Measurements from ENCODE around the gene CPNE5. TPM values are rescaled to one million over a fixed set of nuclear protein-coding genes. Genes with fewer than 3 reads are reported as not detected.

Gene CPNE5
- total and polyA plus RNA-seq, 7 donors = 0.03 to 1.7 (median 0.41) TPM

DNA sequence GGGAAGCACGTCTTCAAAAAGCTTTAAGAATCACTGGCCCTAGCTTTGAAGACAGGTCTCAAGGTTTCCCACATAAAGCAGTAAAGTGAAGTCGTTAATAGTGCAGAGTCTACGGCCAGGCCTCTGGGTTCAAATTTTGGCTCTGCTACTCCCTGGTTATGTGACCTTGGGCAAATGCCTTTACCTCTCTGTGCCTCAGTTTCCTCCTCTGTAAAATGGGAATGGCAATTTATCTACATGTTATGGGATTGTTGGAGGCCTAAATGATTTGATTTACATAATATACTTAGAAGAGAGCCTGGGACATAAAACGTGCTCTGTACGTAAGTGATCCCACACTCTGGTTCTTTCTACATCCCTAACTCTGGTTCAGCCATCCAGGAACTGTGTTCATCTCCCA, 32.1 kb downstream of the CPNE5 start:
- Histone ChIP-seq H3K36me3 (ENCODE audit: insufficient read depth in 1 of 2, low read depth in 1 of 2) (no peaks in the 10 kb centered on the region), H3K4me3 (no peak overlapping the region), H3K4me1 (no peaks in the 10 kb centered on the region), H3K27me3 (ENCODE audit: insufficient read depth in 3 of 3, low read length in 2 of 3) (no peaks in the 10 kb centered on the region), H3K9me3 (no peaks in the 10 kb centered on the region), H3K27ac (no peak overlapping the region)
- DNase-seq = no peak
- TF ChIP-seq, protein P1, sequence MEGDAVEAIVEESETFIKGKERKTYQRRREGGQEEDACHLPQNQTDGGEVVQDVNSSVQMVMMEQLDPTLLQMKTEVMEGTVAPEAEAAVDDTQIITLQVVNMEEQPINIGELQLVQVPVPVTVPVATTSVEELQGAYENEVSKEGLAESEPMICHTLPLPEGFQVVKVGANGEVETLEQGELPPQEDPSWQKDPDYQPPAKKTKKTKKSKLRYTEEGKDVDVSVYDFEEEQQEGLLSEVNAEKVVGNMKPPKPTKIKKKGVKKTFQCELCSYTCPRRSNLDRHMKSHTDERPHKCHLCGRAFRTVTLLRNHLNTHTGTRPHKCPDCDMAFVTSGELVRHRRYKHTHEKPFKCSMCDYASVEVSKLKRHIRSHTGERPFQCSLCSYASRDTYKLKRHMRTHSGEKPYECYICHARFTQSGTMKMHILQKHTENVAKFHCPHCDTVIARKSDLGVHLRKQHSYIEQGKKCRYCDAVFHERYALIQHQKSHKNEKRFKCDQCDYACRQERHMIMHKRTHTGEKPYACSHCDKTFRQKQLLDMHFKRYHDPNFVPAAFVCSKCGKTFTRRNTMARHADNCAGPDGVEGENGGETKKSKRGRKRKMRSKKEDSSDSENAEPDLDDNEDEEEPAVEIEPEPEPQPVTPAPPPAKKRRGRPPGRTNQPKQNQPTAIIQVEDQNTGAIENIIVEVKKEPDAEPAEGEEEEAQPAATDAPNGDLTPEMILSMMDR (IDR thresholded peaks at IDR 0.05) = no peak
- 71 to 81% (median 78%) methylated on average over 5 of the region's 5 CpGs for WGBS, 3 donors
- intact Hi-C loops (cut with DNase I) = no loop called here
- ATAC-seq = no peak

DNA sequence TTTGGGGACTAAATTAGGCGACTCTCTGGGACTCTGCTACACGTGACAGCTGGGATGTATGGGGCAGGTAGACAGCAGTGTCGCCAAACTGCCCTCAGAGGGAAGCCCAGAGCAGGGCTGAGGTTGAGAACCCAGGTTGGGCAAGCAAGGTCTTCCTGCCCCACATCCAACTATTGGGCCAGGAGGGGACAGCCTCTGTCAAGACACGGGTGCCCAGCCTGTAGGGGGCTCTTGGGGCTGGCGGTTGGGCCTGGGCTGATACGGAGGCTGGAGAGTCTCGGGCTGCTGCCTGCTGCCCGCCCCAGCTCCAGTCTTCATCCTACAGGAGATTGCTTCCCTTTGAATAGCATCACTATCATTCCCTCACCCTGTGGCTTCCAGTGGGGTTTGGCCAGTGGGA, 33.3 kb downstream of the CPNE5 start:
- no peak for ATAC-seq
- no peaks in the 10 kb centered on the region for H3K36me3 ChIP-seq (ENCODE audit: insufficient read depth in 1 of 2, low read depth in 1 of 2)
- no peaks in the 10 kb centered on the region for H3K9me3 ChIP-seq
- TF ChIP-seq, protein P1 (IDR thresholded peaks at IDR 0.05) = no peak
- intact Hi-C loops (cut with DNase I) = no loop called here
- H3K4me3 ChIP-seq = no peak overlapping the region
- DNase-seq = no peak
- H3K27me3 ChIP-seq (ENCODE audit: insufficient read depth in 3 of 3, low read length in 2 of 3) = no peaks in the 10 kb centered on the region
- no peaks in the 10 kb centered on the region for H3K4me1 ChIP-seq
- 75 to 76% (median 75%) methylated on average over 8 of the region's 8 CpGs for WGBS, 3 donors
- no peak overlapping the region for H3K27ac ChIP-seq

DNA sequence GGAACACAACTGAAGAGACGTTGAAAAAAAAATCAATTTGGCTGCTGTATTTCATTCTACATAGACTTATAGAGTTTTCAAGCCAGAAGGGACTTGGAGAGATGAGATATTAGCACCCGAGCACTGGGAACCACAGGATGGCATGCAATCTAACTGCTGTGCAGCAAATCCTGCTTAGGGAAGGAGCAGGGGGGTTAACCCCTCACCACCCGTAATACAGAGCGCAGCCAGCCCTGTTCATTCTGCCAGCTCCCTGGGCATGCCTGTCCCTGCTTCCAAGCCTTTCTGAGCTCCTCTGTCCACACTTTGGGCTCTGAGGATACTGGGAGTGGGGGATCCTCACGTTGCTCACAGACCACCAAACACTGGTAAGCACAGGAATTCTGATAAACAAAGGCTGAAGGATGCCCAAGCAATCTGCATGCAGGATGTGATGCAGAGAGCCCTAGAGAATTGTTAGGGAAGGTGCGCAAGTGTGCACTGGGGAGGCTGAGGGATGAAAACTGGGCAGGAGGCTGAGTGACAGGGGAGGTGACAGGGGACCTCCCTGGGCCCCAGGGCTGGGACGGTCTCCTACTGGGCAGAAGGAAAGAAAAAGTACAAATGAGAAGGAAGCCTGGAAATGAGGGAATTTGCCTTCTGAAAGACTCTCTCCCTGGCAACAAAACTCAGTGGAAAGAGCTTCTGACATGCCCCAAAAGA, 34.0 kb downstream of the CPNE5 start:
- Histone ChIP-seq H3K27ac (no peak overlapping the region), H3K4me3 (no peak overlapping the region), H3K9me3 (no peaks in the 10 kb centered on the region), H3K36me3 (ENCODE audit: insufficient read depth in 1 of 2, low read depth in 1 of 2) (no peaks in the 10 kb centered on the region), H3K4me1 (no peaks in the 10 kb centered on the region), H3K27me3 (ENCODE audit: insufficient read depth in 3 of 3, low read length in 2 of 3) (no peaks in the 10 kb centered on the region)
- intact Hi-C loops (cut with DNase I) = no loop called here
- 53 to 61% (median 59%) methylated on average over 7 of the region's 7 CpGs for WGBS, 3 donors
- TF ChIP-seq, protein P1 (IDR thresholded peaks at IDR 0.05) = no peak
- ATAC-seq (no peak), DNase-seq (no peak)

DNA sequence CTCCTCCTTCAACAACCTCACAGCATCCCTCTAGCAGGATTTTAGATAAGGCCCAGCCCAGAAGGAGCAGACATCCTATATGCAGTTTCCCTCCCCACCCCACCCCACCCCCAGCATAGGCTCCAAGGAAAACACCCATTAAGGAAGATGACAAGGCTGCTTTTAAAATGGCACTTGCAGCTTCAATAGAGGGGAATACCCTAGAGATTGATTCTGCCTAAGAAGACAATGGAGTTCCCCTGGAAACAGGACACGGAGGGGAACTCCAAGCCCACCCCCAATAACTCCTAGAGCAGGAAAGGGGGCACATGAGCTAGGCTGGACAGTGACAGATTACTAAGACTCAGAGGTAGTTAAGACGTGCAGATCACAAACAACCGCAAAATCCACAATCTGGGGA, 34.7 kb downstream of the CPNE5 start:
- Histone ChIP-seq H3K36me3 (ENCODE audit: insufficient read depth in 1 of 2, low read depth in 1 of 2) (no peaks in the 10 kb centered on the region), H3K27ac (no peak overlapping the region), H3K4me1 (no peaks in the 10 kb centered on the region), H3K27me3 (ENCODE audit: insufficient read depth in 3 of 3, low read length in 2 of 3) (no peaks in the 10 kb centered on the region), H3K4me3 (no peak overlapping the region), H3K9me3 (no peaks in the 10 kb centered on the region)
- intact Hi-C loops (cut with DNase I) = no loop called here
- ATAC-seq = no peak
- no peak for DNase-seq
- TF ChIP-seq, protein P1 (IDR thresholded peaks at IDR 0.05) = no peak
- 56 to 71% (median 70%) methylated on average over 3 of the region's 3 CpGs for WGBS, 3 donors

DNA sequence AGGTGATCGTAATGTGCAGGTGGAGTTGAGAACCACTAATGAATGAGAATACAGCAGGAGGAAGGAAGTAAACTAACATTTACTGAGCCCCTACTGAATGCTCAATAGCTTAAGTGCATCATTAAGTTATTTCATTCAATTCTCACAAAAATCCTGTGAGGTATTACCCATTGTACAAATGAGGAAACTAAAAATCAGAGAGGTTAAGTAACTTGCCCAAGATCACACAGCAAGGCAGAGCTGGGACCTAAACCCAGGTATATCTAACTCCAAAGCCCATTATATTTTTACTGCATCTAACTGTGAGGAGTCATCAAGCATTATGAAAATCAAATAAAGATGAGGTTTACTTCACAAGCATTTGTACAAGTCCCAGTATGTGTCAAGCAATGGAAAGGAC, 35.3 kb downstream of the CPNE5 start:
- TF ChIP-seq, protein P1 (IDR thresholded peaks at IDR 0.05) = no peak
- Histone ChIP-seq H3K27ac (no peak overlapping the region), H3K4me1 (no peaks in the 10 kb centered on the region), H3K27me3 (ENCODE audit: insufficient read depth in 3 of 3, low read length in 2 of 3) (no peaks in the 10 kb centered on the region), H3K36me3 (ENCODE audit: insufficient read depth in 1 of 2, low read depth in 1 of 2) (no peaks in the 10 kb centered on the region), H3K4me3 (no peak overlapping the region), H3K9me3 (no peaks in the 10 kb centered on the region)
- intact Hi-C loops (cut with DNase I) = no loop called here
- WGBS, 3 donors = 70 to 82% (median 78%) methylated on average over 1 of the region's 1 CpG
- ATAC-seq = no peak
- DNase-seq = no peak

All from psoas muscle (tissue), 8 donors.